ACC112 (cell line): ENCODE results near the gene CYSRT1.

Experiments used
- H2AFZ ChIP-seq: fragments of 200-600 bp; sonication (generic); one replicate; pipeline ENCODE4 v1.6.0; 2017; ENCODE audit warnings: antibody characterized with exemption, low read length; ENCODE audit not compliant: unreplicated experiment
- H3K27ac ChIP-seq: fragments of 200-600 bp; sonication (generic); 2 replicates; pipeline ENCODE4 v1.5.1; 2014; ENCODE audit warnings: low read depth, mild to moderate bottlenecking, antibody characterized with exemption, low read length, moderate library complexity
- H3K27me3 ChIP-seq: fragments of 200-600 bp; sonication (generic); 2 replicates; pipeline ENCODE4 v1.6.1; 2014; ENCODE audit warnings: mild to moderate bottlenecking, antibody characterized with exemption, low read length, moderate library complexity, mixed read lengths; ENCODE audit not compliant: insufficient read depth
- H3K36me3 ChIP-seq: fragments of 200-600 bp; sonication (generic); 2 replicates; pipeline ENCODE4 v1.6.1; 2016; ENCODE audit warnings: mild to moderate bottlenecking, antibody characterized with exemption, low read length, moderate library complexity, mixed read lengths; ENCODE audit not compliant: insufficient read depth
- H3K4me1 ChIP-seq: fragments of 200-600 bp; sonication (generic); one replicate; pipeline ENCODE4 v1.6.1; 2016; ENCODE audit warnings: low read length, mixed read lengths; ENCODE audit not compliant: insufficient read depth, unreplicated experiment, control insufficient read depth
- H3K4me3 ChIP-seq: fragments of 200-600 bp; sonication (generic); 2 replicates; pipeline ENCODE4 v1.5.1; 2014; ENCODE audit warnings: mild to moderate bottlenecking, low read depth, low read length
- H3K79me2 ChIP-seq: fragments of 200-600 bp; sonication (generic); one replicate; pipeline ENCODE4 v1.6.0; 2016; ENCODE audit warnings: low read length; ENCODE audit not compliant: control insufficient read depth, unreplicated experiment, insufficient read depth

CYSRT1 gene

GRCh38 chr9:137213160-137214060 lies 11.6 kb upstream of the CYSRT1 start:
- no peaks in the 10 kb centered on the region for H3K36me3 ChIP-seq
- no peaks in the 10 kb centered on the region for H3K27me3 ChIP-seq
- peaks cover 21% of the 10 kb centered on the region for H3K4me1 ChIP-seq
- peak overlapping the region; percentile 53 for H3K27ac ChIP-seq
- no peak overlapping the region for H2AFZ ChIP-seq
- H3K4me3 ChIP-seq, result no peak overlapping the region
- H3K79me2 ChIP-seq, result no peaks in the 10 kb centered on the region

GRCh38 chr9:137214620-137215019 lies 10.4 kb upstream of the CYSRT1 start:
- no peak overlapping the region for H3K27ac ChIP-seq
- no peaks in the 10 kb centered on the region for H3K79me2 ChIP-seq
- H3K4me3 ChIP-seq, result no peak overlapping the region
- H3K36me3 ChIP-seq, result no peaks in the 10 kb centered on the region
- no peaks in the 10 kb centered on the region for H3K27me3 ChIP-seq
- H3K4me1 ChIP-seq, result peaks cover 29% of the 10 kb centered on the region
- no peak overlapping the region for H2AFZ ChIP-seq

- H3K27ac ChIP-seq, result no peak overlapping the region
- H3K36me3 ChIP-seq, result no peaks in the 10 kb centered on the region
- no peak overlapping the region for H3K4me3 ChIP-seq
- peaks cover 29% of the 10 kb centered on the region for H3K4me1 ChIP-seq
- no peak overlapping the region for H2AFZ ChIP-seq
- no peaks in the 10 kb centered on the region for H3K27me3 ChIP-seq
- H3K79me2 ChIP-seq, result no peaks in the 10 kb centered on the region
Observed at GRCh38 chr9:137215196-137215986, 9.6 kb upstream of the CYSRT1 start.

- no peak overlapping the region for H3K4me3 ChIP-seq
- H3K27ac ChIP-seq, result no peak overlapping the region
- H3K36me3 ChIP-seq, result no peaks in the 10 kb centered on the region
- H2AFZ ChIP-seq, result no peak overlapping the region
- H3K27me3 ChIP-seq, result no peaks in the 10 kb centered on the region
- H3K79me2 ChIP-seq, result no peaks in the 10 kb centered on the region
- H3K4me1 ChIP-seq, result peaks cover 29% of the 10 kb centered on the region
Observed at GRCh38 chr9:137216188-137216965, 8.6 kb upstream of the CYSRT1 start.

GRCh38 chr9:137217276-137218211 lies 7.4 kb upstream of the CYSRT1 start:
- no peaks in the 10 kb centered on the region for H3K27me3 ChIP-seq
- peaks cover 32% of the 10 kb centered on the region for H3K4me1 ChIP-seq
- H2AFZ ChIP-seq, result no peak overlapping the region
- no peak overlapping the region for H3K27ac ChIP-seq
- no peaks in the 10 kb centered on the region for H3K79me2 ChIP-seq
- no peak overlapping the region for H3K4me3 ChIP-seq
- H3K36me3 ChIP-seq, result no peaks in the 10 kb centered on the region

GRCh38 chr9:137218212-137218753 lies 6.7 kb upstream of the CYSRT1 start:
- Histone ChIP-seq H3K27me3 (no peaks in the 10 kb centered on the region), H2AFZ (no peak overlapping the region), H3K79me2 (no peaks in the 10 kb centered on the region), H3K4me3 (peak overlapping the region; percentile 39; the same call in 1 of the 2 replicates), H3K27ac (peak overlapping the region; percentile 22; the same call in 1 of the 2 replicates), H3K36me3 (no peaks in the 10 kb centered on the region), H3K4me1 (peaks cover 37% of the 10 kb centered on the region)

GRCh38 chr9:137218754-137219271 lies 6.2 kb upstream of the CYSRT1 start:
- H3K4me3 ChIP-seq, result peak overlapping the region; percentile 39; the same call in 1 of the 2 replicates
- H3K27me3 ChIP-seq, result no peaks in the 10 kb centered on the region
- H3K4me1 ChIP-seq, result peaks cover 34% of the 10 kb centered on the region
- H3K36me3 ChIP-seq, result no peaks in the 10 kb centered on the region
- H3K27ac ChIP-seq, result peak overlapping the region; percentile 22; the same call in 1 of the 2 replicates
- no peak overlapping the region for H2AFZ ChIP-seq
- H3K79me2 ChIP-seq, result no peaks in the 10 kb centered on the region

- H3K4me3 ChIP-seq, result no peak overlapping the region
- no peak overlapping the region for H3K27ac ChIP-seq
- no peaks in the 10 kb centered on the region for H3K27me3 ChIP-seq
- no peak overlapping the region for H2AFZ ChIP-seq
- no peaks in the 10 kb centered on the region for H3K36me3 ChIP-seq
- no peaks in the 10 kb centered on the region for H3K79me2 ChIP-seq
- peaks cover 41% of the 10 kb centered on the region for H3K4me1 ChIP-seq
Observed at GRCh38 chr9:137219757-137220316, 5.1 kb upstream of the CYSRT1 start.
